GM12892 (cell line): ENCODE measurements around the gene SRF.
A peak's percentile ranks its signal among the peaks of the same experiment; 100 is the strongest.

ENCODE experiments used
- POLR2A ChIP-seq: IDR thresholded peaks from 2 replicates; pipeline ENCODE4 v1.6.1; 2011; ENCODE audit warnings: low read depth, low read length, control low read depth
- POLR2AphosphoS5 ChIP-seq: IDR thresholded peaks from 2 replicates; pipeline ENCODE4 v1.6.1; 2011; ENCODE audit warnings: low read depth, low read length, control low read depth
- TAF1 ChIP-seq: IDR thresholded peaks from 2 replicates; pipeline ENCODE4 v1.6.1; 2011; ENCODE audit warnings: low read depth, mild to moderate bottlenecking, control low read depth, low read length, borderline replicate concordance

DNA sequence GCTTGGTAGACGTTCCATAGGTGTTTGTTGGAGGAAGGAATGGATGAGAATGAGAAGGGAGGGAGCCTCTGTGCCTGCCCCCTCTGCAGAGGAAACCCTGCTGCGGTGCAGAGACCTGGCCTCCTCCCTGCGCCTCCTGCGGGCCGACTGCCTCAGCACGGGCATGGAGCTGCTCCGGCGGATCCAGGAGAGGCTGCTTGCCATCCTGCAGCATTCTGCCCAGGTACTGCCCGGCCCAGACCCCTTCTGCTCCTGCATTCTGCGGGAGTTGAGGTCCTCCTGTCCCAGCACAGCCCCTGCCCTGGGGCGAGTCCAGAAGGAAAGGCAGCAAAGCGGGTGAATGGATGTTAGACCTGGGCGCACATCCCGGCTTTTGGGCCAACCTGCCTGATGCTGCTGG, 52.1 kb downstream of the SRF start:
- TF ChIP-seq POLR2A: 0 out of 2 replicates have a peak, but pooled peaks have one; percentile 4
- no peak for TF ChIP-seq TAF1
- no peak; the same call in 1 of the 2 replicates for TF ChIP-seq POLR2AphosphoS5
